Stimulated activated CD4-positive, alpha-beta T cell treated with anti-CD3 and anti-CD28 coated beads, Interleukin-15, amount 100 ng/mL, for 1 hour (primary cell): ENCODE measurements around the gene GHSR.

Experiments used
- DNase-seq, 2 donors: peaks; one replicate each; pipeline ENCODE4 v3.0.0-alpha.2; 2020; ENCODE audit warnings: low read depth in 1 of 2, low spot score in 1 of 2

Gene GHSR, protein sequence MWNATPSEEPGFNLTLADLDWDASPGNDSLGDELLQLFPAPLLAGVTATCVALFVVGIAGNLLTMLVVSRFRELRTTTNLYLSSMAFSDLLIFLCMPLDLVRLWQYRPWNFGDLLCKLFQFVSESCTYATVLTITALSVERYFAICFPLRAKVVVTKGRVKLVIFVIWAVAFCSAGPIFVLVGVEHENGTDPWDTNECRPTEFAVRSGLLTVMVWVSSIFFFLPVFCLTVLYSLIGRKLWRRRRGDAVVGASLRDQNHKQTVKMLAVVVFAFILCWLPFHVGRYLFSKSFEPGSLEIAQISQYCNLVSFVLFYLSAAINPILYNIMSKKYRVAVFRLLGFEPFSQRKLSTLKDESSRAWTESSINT

DNA sequence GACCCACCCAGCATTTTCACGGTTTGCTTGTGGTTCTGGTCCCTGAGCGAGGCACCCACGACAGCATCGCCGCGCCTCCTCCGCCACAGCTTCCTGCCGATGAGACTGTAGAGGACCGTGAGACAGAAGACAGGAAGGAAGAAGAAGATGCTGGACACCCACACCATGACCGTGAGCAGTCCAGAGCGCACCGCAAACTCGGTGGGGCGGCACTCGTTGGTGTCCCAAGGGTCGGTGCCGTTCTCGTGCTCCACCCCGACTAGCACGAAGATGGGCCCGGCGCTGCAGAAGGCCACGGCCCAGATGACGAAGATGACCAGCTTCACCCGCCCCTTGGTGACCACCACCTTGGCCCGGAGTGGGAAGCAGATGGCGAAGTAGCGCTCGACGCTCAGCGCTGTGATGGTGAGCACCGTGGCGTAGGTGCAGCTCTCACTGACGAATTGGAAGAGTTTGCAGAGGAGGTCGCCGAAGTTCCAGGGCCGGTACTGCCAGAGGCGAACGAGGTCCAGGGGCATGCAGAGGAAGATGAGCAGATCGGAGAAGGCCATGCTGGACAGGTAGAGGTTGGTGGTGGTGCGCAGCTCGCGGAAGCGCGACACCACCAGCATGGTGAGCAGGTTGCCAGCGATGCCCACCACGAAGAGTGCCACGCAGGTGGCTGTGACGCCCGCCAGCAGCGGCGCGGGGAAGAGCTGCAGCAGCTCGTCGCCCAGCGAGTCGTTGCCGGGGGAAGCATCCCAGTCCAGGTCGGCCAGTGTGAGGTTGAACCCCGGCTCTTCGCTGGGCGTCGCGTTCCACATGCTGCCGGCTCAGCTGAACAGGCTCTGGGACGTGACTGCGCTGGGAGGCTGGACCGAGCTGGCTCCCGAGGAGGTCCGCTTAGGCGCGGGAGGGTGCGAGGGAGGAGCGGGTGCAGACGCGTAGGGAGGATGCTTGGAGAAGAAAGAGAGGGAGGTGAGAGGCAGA is at the start of gene GHSR:
Gene GHSR, minus strand, starts transcription at position 846 of the 969 bp plus-strand sequence. Its CDS starts 43 bp downstream, at position 803.
- DNase-seq, result no peak

- peak; percentile 52 to 62 for DNase-seq
These were observed 42.0 kb upstream of the GHSR start for GRCh38 chr3:172490198-172490669.

- no peak for DNase-seq
These were observed 29.9 kb upstream of the GHSR start for GRCh38 chr3:172478116-172478515.

DNA sequence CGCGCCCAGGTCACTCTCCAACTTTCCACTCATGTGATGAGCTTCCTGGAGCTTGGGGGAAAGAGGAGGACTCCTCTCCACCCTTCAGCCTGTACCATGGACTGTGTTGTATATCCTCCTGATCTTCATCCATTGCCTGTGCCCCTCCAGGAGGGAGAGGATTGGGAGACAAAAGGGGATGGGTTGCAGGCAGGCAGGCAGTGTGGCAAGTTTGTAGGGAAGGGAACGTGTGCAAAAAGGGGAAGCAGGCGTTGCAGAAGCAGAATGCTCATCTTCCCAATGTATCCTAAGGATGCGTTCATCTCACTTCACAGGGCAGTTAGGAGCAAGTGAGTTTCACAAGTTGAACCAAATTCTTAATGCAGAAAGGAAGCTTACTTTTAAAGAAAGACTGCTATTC is 28.1 kb upstream of the GHSR start:
- no peak for DNase-seq

DNA sequence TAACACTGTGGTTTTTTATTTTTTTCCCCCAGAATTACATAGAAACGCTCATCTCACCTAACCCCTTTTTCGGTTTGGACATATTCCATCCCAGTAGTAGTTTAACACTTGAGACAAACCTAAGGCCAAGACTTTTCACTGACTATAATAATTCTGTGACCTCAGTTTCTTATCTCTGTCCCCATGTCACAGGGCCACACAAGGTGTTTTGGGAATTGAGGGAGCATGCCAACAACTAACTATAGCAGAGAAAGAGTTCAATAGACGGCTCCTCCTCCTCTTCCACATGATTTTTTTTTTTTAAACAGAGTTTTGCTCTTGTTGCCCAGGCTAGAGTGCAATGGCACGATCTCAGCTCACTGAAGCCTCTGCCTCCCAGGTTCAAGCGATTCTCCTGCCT is 27.4 kb upstream of the GHSR start:
- DNase-seq, result no peak

GRCh38 chr3:172471903-172472302 is 23.6 kb upstream of the GHSR start:
- no peak for DNase-seq

GRCh38 chr3:172470588-172470987 is 22.3 kb upstream of the GHSR start:
- DNase-seq, result no peak

DNA sequence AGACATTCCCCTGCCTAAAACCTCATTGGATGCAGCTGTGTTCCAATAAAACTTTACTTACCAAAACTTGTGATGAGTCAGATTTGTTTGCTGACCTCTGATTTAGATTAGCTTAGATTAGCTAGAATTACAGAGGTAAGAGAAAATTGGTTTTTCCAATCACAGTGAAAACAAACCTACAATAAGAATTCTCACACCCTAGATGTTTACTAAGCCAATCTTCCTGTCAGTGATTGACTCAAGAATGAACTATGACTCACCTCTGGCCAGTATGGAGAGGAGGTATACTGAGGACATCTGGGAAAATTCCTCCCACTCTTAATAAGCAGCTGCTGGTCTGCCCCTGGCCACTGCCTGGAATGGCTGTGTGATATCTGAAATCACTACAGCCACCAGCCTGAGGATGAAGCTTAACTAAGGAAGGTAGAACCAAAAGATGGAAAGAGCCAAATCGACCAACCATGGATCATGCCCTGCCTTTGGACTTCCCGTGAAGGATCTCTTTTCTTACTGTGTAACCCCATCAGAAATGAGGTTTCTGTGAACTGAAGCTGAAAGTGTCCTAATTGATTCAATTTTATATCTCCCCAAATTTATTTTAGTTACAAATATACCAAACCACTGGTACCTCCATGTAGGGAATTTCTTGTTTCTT is 19.0 kb upstream of the GHSR start:
- DNase-seq, result no peak

DNA sequence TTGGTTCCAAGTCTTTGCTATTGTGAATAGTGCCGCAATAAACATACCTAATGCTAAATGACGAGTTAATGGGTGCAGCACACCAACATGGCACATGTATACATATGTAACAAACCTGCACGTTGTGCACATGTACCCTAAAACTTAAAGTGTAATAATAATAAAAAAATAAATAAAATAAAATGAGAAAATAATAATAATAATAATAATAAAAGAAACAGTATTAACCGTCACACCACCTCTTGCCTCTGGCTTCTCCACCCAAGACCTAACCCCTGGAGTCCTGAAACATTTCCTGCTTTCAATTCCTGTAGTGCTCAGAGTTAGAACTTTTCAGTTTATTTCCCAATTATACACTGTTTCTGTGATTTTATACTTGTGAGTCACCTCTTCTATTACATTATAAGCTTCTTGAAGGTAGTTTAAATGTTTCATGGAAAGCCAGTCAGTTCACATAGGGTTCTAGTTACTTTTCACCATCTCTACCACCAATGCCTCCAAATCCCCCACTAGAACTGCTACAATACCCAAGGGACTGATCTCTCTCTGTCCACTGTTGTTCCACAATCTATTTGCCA is 18.4 kb upstream of the GHSR start:
- DNase-seq, result no peak

DNA sequence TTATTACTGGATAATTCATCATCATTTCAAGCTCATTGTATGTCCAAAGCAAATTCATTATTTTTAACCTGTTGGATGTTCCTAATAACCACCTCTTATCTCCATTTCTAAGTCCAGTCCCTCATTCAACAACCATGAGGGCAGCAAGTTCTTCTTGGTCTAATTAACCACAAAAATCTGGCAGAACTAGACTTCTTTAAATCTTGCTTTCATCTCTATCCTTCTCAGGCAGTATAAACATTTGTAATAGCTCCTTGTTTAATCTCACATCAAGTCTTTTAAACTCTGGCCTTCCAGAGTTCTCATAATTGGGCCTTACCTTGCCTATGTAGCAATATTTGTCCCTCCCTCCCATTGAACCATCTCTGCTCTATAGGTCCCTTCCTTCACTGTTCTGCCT is 17.0 kb upstream of the GHSR start:
- DNase-seq, result no peak

- no peak for DNase-seq
These were observed 16.1 kb upstream of the GHSR start for GRCh38 chr3:172464306-172464705.

GRCh38 chr3:172461530-172462138 is 13.4 kb upstream of the GHSR start:
- no peak for DNase-seq

DNA sequence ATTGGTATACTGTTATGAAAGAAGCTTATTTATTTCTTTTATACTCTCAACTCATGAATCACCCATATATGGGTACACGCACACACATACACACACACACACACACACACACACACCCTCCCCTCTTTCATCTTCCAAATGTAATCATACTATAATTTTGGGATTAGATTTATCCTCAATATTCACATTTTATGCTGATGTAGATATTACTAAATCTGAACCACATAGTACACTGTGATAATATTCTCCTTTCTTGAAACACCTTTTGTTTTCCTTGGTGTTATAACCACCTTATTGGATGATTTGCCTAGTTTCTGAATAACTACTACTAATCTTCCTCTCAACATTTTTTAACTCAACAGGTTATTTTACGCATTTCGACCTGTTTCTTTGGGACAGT is 8.1 kb upstream of the GHSR start:
- no peak for DNase-seq

- no peak for DNase-seq
These were observed 5.9 kb upstream of the GHSR start for GRCh38 chr3:172454180-172454579.

- DNase-seq, result no peak
These were observed 1.4 kb upstream of the GHSR start for GRCh38 chr3:172449466-172450149.

DNA sequence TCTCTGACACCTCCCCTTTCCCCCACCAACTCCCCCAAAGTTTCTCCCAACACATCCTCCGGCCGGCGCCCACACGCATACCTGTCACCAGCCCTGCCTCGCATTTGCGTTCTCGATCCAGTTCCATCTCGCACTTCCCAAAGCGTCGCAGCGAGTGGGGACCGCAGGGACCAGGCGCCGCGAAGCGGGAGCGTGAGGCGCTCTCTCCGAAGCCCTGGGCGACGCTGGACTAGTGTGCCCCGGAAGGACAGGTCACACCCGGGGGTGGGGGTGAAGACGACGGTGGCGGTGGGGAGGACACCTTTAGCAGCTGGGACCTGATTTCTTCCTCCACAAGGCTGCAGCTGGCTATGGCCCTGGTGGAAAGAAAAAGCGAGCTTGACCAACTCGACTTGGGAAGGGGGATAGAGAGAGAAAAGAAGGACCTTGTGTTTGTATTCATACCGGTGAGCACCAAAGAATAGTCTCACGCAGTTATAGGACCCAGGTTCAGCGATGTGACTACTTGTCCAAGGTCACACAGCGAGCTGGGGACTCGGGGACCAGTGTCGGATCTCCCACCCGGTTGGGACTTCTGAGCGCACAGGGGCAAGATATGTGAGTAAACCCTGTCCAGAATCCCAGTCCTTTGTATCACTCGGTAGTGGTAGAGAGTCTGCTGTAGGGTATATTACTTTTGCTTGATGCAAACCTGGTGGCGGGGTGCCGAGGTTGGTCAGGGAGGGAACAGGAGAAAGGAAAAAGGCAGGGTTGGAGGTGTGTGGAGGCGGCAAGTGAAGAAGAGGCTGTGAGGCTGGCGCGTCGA is 607 bp upstream of the GHSR start:
- DNase-seq, result no peak

DNA sequence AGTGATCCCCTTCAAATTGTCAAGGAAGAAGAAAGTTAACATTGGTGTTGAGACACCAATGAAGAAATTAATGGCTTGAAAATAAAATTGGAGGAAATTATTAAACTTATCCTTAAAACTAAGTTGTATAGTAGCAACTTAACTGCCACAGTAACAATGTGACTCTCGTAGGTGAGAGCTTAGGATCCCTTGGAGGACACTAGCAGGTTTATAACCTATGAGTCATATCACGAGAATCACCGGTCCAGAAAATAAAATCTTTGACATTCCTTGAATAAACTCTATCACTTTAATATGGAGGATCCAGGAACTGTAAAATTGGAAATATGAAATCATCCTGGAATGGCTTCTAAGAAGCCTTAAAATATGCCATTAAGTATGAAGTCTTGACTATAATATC is 2.1 kb downstream of the GHSR start:
- DNase-seq, result no peak

GRCh38 chr3:172444821-172445220 is 3.4 kb downstream of the GHSR start:
- DNase-seq, result no peak

GRCh38 chr3:172442606-172443005 is 5.7 kb downstream of the GHSR start:
- no peak for DNase-seq
